GM19397 (cell line): ENCODE results near the gene PRKCD.

ENCODE experiments used
- ATAC-seq: cut with Tn5 transposase; IDR thresholded peaks from one replicate; pipeline ENCODE4 v1.9.1; 2021; ENCODE audit warnings: mild to moderate bottlenecking, moderate library complexity; ENCODE audit not compliant: unreplicated experiment

The PRKCD gene

DNA sequence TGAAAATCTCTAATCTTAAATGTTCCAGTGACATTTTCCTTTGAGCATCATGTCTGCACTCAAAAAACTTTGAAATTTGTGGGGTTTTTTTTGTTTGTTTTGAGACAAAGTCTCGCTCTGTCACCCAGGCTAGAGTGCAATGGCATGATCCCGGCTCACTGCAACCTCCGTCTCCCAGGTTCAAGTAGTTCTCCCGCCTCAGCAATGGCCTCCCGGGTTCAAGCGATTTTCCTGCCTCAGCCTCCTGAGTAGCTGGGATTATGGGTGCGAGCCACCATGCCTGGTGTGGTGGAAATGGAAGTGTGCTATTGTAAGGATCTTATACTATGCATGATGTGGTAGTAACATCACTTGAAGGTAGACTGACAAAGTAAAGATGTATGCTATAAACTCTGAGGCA lies 52.3 kb downstream of the PRKCD start:
- no peak for ATAC-seq

DNA sequence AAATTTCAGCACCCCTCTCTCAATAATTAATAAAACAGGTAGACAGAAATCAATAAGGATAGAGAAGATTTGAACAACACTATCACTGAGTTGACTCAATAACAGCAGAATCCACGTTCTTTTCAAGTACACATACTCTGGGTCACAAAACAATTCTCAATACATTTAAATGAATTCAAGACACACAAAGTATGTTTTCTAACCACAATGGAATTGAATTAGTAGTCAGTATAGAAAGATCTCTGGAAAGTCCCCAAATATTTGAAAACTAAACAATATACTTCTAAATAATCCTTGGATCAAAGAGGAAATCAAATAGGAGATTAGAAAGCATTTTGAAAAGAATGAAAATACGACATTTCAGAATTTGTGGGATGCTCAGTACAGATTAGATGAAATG lies 54.8 kb downstream of the PRKCD start:
- ATAC-seq, result no peak

DNA sequence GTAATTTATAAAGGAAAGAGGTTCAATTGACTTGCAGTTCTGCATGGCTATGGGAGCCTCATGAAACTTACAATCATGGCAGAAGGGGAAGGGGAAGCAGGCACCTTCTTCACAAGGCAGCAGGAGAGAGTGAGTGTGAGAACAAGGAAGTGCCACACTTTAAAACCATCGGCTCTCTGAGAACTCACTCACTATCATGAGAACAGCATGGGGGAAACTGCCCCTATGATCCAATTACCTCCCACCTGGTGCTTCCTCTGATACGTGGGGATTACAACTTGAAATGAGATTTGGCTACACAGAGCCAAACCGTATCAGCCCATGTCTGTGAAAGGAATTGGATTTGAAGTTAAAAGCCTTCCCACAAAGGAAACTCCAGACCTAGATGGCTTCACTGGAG lies 55.7 kb downstream of the PRKCD start:
- no peak for ATAC-seq

DNA sequence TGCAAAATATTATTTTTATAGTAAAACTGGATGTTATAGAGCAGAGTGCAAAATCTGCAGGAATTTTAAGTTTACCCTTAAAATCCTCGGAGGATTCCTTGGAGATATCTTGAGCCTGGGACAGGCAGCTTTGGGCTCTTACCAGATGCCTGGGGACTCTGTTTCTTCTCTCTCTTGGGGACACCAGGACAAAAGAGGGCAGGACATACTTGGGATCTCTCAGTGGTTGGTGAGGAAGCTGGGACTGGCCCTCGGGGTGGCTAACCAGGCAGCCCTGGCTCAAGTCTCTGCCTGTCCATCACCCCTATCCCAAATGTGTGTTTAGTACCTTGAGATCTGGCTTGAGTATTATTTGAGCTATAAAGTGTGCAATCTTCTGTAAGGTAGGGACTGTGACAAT lies 56.2 kb downstream of the PRKCD start:
- ATAC-seq, result no peak

DNA sequence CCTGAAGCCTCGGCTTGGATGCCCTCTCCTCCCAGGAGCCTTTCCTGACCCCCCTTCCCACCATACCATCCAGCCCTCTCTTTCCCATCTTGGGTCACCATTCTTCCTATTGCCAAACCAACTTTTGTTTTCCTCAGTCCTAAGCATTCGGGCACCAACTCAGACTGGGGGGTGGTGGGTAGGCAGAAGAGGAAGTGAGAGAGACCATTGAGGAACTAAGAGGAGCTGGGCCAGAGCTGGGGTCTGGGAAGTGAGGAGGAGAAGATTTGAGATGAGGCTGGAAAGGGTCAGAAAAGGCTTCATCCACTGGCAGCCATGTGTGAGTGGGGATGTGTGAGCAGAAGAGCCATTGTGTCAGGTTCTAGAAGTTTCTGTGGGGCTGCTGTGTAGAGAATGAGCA lies 57.1 kb downstream of the PRKCD start:
- no peak for ATAC-seq

DNA sequence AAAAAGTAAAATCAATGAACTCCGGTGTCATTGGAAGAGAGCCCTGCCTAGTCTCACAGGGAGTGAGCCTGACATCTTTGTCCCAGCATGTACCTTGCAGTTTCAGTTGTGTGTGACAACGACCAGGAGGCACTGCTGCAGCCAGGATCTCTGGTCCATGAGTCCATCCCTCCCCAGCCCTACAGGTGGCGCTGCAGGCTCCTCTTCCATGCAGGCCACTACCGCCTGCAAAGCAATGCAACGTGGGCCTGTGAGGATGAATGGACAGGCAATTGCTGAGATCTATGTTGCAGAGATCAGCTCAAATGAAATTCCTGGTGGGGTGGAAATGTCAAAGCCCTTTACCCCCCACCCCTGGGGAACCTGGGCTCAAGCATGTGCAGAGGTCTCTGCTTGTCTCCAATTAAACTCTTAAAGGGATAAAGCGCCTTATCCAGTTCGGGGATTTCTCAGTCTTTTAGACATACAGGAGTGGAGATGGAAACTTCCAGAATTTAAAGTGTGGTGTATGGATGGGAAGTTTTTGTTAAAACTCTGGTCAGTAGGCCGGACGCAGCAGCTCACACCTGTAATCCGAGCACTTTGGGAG lies 59.0 kb downstream of the PRKCD start:
- ATAC-seq, result peak; percentile 71

DNA sequence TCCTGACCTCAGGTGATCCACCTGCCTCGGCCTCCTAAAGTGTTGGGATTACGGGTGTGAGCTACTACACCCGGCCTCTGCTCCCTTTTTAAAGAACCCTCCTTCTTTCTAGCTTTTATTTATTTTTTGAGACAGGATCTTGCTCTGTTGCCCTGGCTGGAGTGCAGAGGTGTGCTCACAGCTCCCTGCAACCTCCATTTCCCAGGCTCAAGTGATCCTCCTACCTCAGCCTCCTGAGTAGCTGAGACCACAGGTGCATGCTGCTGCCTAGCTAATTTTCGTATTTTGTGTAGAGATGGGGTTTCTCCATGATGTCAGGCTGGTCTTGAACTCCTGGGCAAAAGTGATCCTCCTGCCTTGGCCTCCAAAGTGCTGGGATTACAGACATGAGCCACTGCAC lies 60.3 kb downstream of the PRKCD start:
- no peak for ATAC-seq

DNA sequence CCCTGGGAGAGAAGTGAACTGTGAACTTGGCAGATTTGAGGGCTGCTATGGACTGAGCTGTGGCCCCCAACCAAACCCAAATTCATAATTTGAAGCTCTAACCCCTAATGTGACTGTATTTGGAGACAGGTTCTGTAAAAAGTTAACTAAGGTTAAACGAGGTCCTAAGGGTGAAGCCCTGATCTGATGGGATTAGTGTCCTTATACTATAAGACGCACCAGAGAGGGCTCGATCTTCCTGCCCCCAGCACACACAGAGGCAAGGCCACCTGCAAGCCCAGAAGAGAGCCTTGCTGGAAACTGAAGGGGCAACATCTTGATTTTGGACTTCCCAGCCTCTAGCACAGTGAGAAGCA lies 60.8 kb downstream of the PRKCD start:
- no peak for ATAC-seq

DNA sequence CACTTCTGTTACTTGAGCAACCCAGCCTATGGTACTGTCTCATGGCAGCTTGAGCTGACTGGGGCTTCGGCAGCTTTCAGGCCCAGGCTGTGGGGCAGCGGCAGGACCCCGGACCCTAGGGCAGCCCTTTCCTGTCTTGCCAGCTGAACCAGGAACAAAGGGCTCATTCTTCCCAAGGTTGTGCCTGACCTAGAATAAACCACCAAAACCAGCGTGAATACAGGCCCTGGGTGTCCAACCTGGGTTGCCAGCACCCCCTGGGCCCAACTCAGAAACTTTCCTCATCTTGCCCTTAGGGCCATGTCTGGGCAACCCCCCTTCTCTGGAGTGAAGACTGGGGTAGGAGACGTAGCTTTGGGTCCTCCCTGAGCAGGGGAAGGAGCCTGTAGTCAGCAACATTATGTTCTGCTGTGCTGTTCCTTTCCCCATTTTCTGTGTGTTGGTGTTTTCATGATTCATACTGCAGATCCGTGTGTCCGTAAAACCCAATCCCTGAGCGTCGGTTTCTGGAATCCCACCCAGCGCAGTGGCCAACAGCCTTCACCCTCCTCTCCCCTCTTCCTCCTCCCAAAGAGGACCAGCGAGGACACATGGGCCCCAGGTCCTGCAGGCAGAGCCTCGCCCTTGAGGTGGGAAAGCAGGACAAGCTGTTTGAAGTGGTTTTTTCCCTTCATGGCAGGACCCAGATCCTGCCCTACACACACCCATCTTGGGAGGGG lies 61.3 kb downstream of the PRKCD start:
- ATAC-seq, result no peak

DNA sequence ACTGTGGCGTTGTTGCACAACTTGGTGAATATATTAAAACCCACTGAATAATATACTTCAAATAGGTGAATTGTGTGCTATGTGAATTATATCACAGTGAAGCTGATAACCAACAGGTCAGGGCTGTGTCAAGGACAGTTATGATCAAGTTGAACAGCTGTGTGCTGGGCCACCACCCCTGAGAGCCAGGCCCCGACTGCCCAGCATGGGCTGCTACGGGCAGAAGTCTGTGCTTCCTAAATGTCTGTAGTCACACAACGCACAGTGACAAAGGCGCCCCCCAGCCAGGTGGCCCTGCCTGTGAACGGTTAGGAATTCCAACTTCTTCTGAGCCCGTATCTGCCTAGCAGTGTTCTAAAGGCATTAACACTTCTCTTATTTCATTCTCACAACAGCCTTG lies 62.0 kb downstream of the PRKCD start:
- ATAC-seq, result no peak

DNA sequence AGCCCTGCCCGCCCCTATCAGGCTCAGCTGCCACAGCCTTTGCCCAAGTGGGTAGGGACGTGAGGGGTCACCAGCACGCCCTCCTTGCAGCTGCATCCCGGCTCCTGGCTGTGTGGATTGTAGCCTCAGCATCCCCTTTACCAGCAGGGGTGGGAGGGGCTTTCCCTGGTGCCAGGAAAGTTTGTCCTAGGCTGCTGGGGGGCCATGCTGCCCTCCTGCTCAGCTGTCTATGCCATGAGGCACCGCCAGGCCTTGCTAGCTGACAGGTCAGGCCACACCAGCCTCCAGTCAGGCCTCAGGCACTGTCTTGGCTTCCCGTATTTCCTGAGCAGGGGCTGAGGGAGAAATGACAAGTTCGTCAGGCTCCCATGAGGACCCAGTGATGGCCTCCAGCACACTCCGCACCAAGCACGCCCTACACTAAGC lies 62.5 kb downstream of the PRKCD start:
- no peak for ATAC-seq

DNA sequence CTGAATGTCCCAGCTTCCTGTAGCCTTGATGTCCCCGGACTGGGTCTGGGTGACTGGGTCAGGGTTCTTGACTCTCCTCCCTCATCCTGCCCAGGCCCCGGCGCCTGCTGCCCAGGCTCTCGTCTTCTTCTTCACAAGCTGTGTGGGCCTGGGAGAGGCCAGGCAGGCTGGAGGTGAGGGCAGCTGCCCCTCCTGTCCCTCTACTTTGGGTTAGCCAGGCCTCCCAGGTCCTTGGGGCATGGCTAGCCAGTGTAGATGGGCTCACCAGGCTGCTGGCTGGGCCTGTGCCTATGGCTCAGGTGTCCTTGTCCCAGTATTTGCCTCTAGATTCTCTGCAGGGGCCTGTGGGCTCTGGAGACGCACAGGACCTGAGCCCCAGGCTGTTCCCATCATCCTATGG lies 63.0 kb downstream of the PRKCD start:
- ATAC-seq, result no peak

DNA sequence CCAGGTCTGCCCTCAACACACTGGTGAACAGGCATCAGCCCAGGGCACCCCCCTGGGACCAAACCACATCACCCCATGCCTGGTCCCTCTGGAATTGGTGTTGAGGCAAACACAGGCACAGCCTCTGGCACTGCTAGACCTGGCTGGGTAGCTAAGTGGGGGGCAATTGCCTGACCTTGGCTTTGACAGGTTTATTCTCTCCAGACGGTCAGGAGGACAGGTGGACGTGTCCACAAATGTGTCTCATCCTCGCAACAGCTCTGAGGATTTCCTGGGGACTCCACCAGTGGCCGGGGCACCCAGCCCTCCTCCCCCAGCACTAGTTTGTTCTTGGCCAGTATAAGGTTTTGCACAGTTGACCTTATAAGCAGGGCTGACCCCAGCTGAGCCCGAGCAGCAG lies 63.5 kb downstream of the PRKCD start:
- no peak for ATAC-seq

DNA sequence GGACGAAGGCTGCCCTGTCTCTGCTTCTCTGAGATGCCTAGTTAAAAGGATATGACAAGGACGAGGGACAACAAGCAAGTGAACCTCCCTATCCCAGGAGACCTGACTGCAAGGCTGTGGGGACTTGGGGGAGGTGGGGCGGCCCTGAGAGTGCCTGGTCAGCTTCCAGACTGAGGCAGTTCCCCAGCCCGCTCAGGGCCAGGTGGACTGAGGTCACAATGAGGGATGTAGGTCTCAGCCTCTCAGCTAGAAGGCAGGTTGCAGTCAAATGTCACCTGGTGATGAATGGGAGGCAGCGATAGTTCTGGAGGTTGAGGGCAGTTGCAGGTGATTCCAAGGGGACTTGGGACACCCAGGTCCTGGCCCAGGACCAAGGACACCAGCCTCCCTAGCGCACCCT lies 64.2 kb downstream of the PRKCD start:
- no peak for ATAC-seq

DNA sequence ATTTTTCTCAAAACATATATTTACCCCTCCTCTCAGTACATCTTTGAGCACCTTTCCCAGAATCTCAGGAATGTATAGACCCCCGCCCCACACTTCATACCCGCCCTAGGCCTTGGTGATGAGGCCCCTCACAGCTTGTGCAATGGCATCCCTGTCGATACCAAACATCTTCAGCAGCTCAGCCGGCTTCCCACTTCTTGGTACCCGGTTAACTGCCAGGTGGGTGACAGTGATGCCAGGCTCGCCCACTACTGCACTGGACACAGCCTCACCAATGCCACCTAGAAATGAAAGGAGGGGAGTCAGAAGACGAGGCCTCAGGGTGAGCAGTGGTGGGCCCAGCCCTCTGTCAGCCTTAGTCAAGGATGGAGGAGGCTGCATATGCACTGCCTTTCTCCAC lies 64.6 kb downstream of the PRKCD start:
- ATAC-seq, result no peak

DNA sequence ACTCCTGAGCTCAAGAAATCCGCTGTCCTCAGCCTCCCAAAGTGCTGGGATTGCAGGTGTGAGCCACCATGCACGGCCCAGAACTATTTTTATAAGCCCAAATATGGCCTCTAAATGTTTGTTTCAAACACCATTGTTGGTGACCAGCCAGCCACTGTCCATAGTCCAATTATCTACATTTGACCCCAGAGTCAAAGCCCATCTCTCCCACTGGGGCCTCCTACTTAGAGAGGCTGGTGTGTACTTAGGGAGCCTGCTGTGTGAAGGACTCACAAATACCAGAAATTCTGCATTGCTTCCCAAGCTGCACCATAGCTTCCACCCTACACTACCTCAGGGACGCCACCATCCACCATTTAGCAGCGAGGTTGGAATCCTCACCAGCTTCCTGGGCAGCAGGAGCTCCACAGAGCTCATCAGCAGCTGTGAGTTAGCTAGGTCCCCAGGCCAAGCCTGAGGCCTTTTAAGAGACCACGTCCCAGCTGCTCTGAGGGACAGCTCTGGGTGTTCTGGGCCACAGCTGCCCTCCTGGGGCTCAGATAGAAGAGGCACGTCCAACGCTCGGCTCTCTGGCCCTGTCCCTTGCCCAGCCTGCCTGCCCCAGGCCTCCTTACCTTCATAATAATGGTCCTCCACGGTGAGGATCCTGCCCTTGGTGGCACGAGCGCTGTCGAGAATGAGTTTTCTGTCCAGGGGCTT lies 65.3 kb downstream of the PRKCD start:
- no peak for ATAC-seq

DNA sequence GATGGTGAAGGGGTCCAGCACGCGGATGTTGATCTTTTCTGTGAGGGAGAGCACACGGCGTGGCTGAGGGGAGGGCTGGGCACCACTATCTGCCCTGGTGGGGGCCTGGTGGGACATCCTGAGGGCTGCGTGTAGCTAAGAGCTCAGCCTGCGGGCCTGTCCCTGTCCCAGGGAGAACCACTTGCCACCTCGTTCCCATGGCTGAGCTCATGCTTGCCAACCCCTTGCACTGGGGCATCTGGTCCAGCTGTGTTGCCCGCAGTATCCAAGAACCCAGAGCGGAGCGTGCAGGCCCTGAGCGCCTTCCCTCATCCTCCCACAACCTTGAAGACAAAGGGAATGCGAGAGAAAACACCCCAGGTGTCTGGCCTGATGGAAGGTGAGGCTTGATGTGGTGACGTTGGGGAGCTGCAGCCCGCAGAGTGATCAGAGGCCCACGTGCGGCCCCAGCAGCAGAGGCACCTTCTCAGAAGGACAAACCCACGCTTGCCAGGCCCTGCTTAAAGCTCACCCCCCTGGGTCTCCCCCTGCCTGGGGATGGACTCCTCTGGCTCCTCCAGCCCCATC lies 65.9 kb downstream of the PRKCD start:
- no peak for ATAC-seq

DNA sequence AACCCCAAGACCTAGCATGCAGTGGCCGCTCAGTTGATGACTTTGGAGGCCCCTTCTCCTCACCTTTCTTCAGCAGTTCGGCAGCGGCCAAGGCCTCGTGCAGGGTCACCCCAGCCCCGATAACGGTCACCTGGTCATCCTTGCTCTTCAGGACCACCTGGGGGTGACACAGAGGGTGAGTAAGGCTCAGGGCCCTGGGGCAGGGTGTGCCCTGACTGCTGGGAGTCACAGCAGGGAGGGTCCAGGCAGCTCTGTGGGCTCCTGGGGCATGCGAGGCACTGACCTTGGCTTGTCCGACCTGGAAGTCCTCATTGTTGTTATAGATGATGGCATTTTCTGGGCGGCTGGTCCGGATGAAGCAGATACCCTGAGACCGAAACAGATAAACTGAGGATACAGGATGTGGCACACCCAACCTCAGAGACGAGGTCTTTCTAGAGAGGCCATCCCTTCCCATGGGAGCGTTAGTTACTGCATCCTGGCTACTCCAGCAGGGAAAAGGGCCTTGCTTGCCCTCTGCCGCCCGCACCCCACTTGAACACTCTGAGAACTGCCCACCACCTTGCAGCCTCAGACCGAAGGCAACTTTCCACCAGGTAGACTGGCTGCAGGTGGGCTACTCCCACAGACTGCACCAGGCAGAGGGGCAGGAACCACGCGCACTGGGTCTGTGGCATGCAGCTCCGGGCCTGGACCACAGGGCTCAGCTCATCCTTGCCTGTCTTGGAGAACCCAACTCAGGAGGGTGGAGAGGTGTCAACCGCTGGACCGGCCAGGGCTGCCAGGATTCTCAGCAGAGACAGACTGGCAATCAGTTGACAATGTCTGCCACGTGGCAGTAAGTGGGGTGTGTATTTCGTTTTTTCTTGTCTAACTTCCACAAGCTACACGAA lies 67.2 kb downstream of the PRKCD start:
- no peak for ATAC-seq

DNA sequence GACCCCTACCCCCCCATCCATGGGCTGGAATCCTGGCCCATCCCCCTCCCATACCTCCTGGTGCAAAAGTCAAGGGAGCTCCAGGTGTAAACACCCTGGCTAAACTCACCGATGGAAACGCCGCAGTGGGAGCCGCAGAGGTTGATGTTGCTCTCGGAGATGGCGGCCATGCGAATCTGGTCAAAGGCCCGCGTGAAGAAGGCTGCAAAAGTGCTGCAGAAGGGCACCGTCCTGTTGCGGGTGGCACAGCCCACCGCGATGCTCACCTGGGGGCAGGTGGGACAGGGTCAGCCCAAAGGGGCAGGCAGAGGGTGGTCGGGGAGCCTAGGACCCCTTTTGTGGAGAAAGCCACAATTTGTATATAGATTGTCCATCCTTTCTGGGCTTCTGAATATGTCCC lies 68.2 kb downstream of the PRKCD start:
- no peak for ATAC-seq

DNA sequence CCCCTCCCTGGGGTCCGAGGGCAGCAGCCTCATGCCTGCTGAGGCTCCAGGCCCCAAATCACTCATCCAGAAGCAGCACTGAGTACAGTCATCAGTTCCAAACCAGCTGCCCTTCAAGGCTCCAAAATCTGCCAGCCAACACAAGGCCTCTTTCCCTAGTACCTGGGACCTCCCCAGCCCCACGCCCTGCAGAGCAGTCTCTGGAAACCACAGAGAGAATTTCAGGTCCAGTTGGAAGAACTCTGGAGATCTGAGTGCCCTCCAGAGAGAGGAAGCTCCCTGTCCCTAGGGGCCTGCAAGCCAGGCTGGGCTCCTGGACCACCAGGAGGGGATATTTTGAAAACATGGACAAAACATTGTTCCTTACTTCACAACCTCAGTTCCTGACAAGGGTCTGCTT lies 68.6 kb downstream of the PRKCD start:
- ATAC-seq, result no peak

DNA sequence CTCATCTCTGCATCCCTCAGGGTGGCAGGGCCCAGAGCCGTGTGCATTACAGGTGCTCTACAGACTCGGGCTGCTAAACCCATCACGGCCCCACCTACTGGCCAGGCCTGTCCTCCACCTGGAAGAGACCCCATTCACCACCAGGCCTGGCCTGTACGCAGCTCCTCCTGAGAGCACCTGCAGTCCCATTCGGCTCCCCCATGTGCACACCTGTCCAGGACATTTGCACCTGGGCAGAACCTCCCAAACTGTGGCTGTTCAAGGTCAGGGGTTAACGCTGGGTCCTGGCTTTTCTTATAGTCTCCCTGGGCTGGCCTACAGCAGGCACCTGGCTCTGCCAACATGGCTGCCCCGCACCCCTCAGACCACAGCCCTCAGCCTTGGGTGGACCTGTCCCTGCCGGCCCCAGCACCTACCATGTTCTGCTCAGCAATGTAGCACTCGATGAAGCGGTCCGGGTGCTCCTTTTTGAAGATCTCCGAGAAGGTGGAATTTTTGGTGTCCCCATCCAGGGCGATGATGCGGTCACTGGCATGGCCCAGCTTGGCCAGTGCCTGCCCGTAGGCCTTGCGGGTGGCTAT lies 69.1 kb downstream of the PRKCD start:
- ATAC-seq, result no peak
